ENCODE results near the gene PSMD1. TPM values are rescaled to one million over a fixed set of nuclear protein-coding genes. Genes with fewer than 3 reads are reported as not detected.

The PSMD1 gene
- total RNA-seq, 1 donor from 2014 or later = 77.2 TPM

GRCh38 chr2:231152800-231153557 lies 96.3 kb downstream of the PSMD1 start:
- no peak for DNase-seq (ENCODE audit: low read depth)
- no peaks in the 10 kb centered on the region for H3K27me3 ChIP-seq (ENCODE audit: control insufficient read depth, insufficient read depth, low read length)
- no peak for TF ChIP-seq CTCF (IDR thresholded peaks at IDR 0.05; ENCODE audit: insufficient read depth, low read length, poor library complexity, severe bottlenecking)
- no peaks in the 10 kb centered on the region for H3K36me3 ChIP-seq (ENCODE audit: control insufficient read depth, insufficient read depth, low read length)
- no peak overlapping the region for H3K4me3 ChIP-seq (ENCODE audit: low read depth, low read length)

- H3K27me3 ChIP-seq (ENCODE audit: control insufficient read depth, insufficient read depth, low read length) = no peaks in the 10 kb centered on the region
- TF ChIP-seq CTCF (IDR thresholded peaks at IDR 0.05; ENCODE audit: insufficient read depth, low read length, poor library complexity, severe bottlenecking) = no peak
- H3K4me3 ChIP-seq (ENCODE audit: low read depth, low read length) = no peak overlapping the region
- no peak for DNase-seq (ENCODE audit: low read depth)
- no peaks in the 10 kb centered on the region for H3K36me3 ChIP-seq (ENCODE audit: control insufficient read depth, insufficient read depth, low read length)
These were observed 102.6 kb downstream of the PSMD1 start for GRCh38 chr2:231159306-231159705.

GRCh38 chr2:231160701-231161100 lies 104.0 kb downstream of the PSMD1 start:
- H3K36me3 ChIP-seq (ENCODE audit: control insufficient read depth, insufficient read depth, low read length) = peaks cover 2% of the 10 kb centered on the region

GRCh38 chr2:231161252-231161839 lies 104.7 kb downstream of the PSMD1 start:
- H3K4me3 ChIP-seq (ENCODE audit: low read depth, low read length) = no peak overlapping the region
- peaks cover 2% of the 10 kb centered on the region for H3K36me3 ChIP-seq (ENCODE audit: control insufficient read depth, insufficient read depth, low read length)
- no peaks in the 10 kb centered on the region for H3K27me3 ChIP-seq (ENCODE audit: control insufficient read depth, insufficient read depth, low read length)
- TF ChIP-seq CTCF (IDR thresholded peaks at IDR 0.05; ENCODE audit: insufficient read depth, low read length, poor library complexity, severe bottlenecking) = no peak
- DNase-seq (ENCODE audit: low read depth) = no peak

More at GRCh38 chr2:231160701-231161100, 104.0 kb downstream of the PSMD1 start:
- TF ChIP-seq CTCF (IDR thresholded peaks at IDR 0.05; ENCODE audit: insufficient read depth, low read length, poor library complexity, severe bottlenecking) = no peak
- no peak overlapping the region for H3K4me3 ChIP-seq (ENCODE audit: low read depth, low read length)
- DNase-seq (ENCODE audit: low read depth) = no peak
- H3K27me3 ChIP-seq (ENCODE audit: control insufficient read depth, insufficient read depth, low read length) = no peaks in the 10 kb centered on the region

GRCh38 chr2:231161877-231162329 lies 105.2 kb downstream of the PSMD1 start:
- peak; percentile 96 for DNase-seq (ENCODE audit: low read depth)
- peaks cover 2% of the 10 kb centered on the region for H3K36me3 ChIP-seq (ENCODE audit: control insufficient read depth, insufficient read depth, low read length)
- no peak for TF ChIP-seq CTCF (IDR thresholded peaks at IDR 0.05; ENCODE audit: insufficient read depth, low read length, poor library complexity, severe bottlenecking)
- no peak overlapping the region for H3K4me3 ChIP-seq (ENCODE audit: low read depth, low read length)
- H3K27me3 ChIP-seq (ENCODE audit: control insufficient read depth, insufficient read depth, low read length) = no peaks in the 10 kb centered on the region

Data from kidney epithelial cell (primary cell).